GM23248 (cell line): ENCODE measurements around the gene PPP6R3.

Source experiments
- EZH2 ChIP-seq: fragments of 200-600 bp; sonication (generic); IDR thresholded peaks from 2 replicates; pipeline ENCODE4 v1.6.1; 2018; ENCODE audit warnings: antibody characterized with exemption, mild to moderate bottlenecking; ENCODE audit not compliant: insufficient read depth, poor library complexity, severe bottlenecking
- EZH2phosphoT487 ChIP-seq: fragments of 200-600 bp; sonication (generic); IDR thresholded peaks from 2 replicates; pipeline ENCODE4 v1.6.1; 2018; ENCODE audit warnings: antibody characterized with exemption, moderate library complexity, mild to moderate bottlenecking, low read depth; ENCODE audit not compliant: insufficient read depth

DNA sequence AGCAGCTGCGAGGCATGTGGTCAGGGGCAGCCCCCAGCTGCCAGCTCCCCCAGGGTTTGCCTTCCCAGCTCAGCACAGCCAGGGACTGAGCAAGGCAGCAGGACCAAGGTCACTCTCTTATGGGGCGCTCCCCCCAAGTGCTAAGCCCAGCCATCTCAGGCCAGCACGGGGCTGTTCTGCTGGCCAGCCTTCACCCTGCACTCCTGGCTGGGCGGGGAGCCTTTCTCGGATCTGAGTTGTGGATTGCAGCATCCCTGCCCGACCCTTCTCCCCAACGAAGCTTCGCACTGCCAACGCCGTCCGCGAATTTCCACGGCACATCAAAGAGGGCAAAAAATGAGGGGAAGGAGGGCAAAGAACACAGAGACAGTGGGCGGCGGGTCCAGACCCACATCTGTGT is 181.3 kb downstream of the PPP6R3 start:
- TF ChIP-seq EZH2 (no peak), EZH2phosphoT487 (no peak)
